ENCODE results near the gene HBP1. TPM values are rescaled to one million over a fixed set of nuclear protein-coding genes. Genes with fewer than 3 reads are reported as not detected.

Gene HBP1
- total RNA-seq, 1 donor, result 90.9 TPM

GRCh38 chr7:107248551-107249316 is 79.9 kb downstream of the HBP1 start:
- no peak for TF ChIP-seq CTCF (IDR thresholded peaks at IDR 0.05; ENCODE audit: insufficient read depth, low read length)
- no peak for DNase-seq (ENCODE audit: low read depth)
- no peak overlapping the region for H3K4me3 ChIP-seq (ENCODE audit: low read depth, low read length)

GRCh38 chr7:107251963-107252362 is 83.2 kb downstream of the HBP1 start:
- no peak for TF ChIP-seq CTCF (IDR thresholded peaks at IDR 0.05; ENCODE audit: insufficient read depth, low read length)

More at GRCh38 chr7:107251963-107252362, 83.2 kb downstream of the HBP1 start:
- no peak overlapping the region for H3K4me3 ChIP-seq (ENCODE audit: low read depth, low read length)
- no peak for DNase-seq (ENCODE audit: low read depth)

Other genes starting within 250 kb of the HBP1 start
- gene PRKAR2B, start 124.3 kb upstream of the HBP1 start, total RNA-seq (ENCODE audit: low replicate concordance), result 2.7 and 6.9 TPM in 2 replicates

Data from fibroblast of the aortic adventitia (primary cell).